A549 (cell line): ENCODE results near the gene DTX4. TPM values are rescaled to one million over a fixed set of nuclear protein-coding genes. Genes with fewer than 3 reads are reported as not detected.

Experiments
- ATAC-seq, 2 experiments: fragments of 200-7000 bp in 1 of 2; fragments of >200 bp in 1 of 2; cut with Nextera tagmentation in 1 of 2; cut with Tn5 transposase in 1 of 2; 3 replicates each; pipeline versions ENCODE4 v1.8.0 to v1.9.1; 2018 to 2020; ENCODE audit warnings: mild to moderate bottlenecking in 1 of 2, moderate library complexity in 1 of 2
- CTCF ChIA-PET: fragments of 300-600 bp; sonication (Branson Sonifier 250); formaldehyde crosslinking; extraction: SDS; loops from one replicate; lab custom pipeline; 2021; ENCODE audit warnings: antibody characterized with exemption, inconsistent platforms; lab: Yijun Ruan, JAX
- POLR2A ChIA-PET: fragments of 350-600 bp; formaldehyde crosslinking; extraction: SDS; loops from one replicate; lab custom pipeline; 2021; ENCODE audit warnings: antibody characterized with exemption, inconsistent platforms; lab: Yijun Ruan, JAX
- DNase-seq, 2 experiments: peaks; one replicate each; pipeline versions ENCODE4 v3.0.0 to v3.0.0-alpha.2; 2011 to 2016; ENCODE audit warnings: low read depth in 1 of 2, low spot score in 1 of 2
- FAIRE-seq: peaks from 2 replicates; lab custom pipeline; 2011; peaks lifted over from hg19 to GRCh38; lab: Jason Lieb, UNC
- H3K27ac ChIP-seq, 2 experiments: fragments of >200 bp; sonication (Bioruptor Twin); formaldehyde crosslinking; 3 replicates each; pipeline ENCODE4 v1.5.1; 2016 to 2017
- H3K4me1 ChIP-seq: fragments of >200 bp; sonication (Bioruptor Twin); formaldehyde crosslinking; 3 replicates; pipeline ENCODE4 v1.6.1; 2016
- H3K4me2 ChIP-seq: fragments of >200 bp; sonication (Bioruptor Twin); formaldehyde crosslinking; 3 replicates; pipeline ENCODE4 v1.6.1; 2016
- H3K4me3 ChIP-seq: fragments of >200 bp; sonication (Bioruptor Twin); formaldehyde crosslinking; 3 replicates; pipeline ENCODE4 v1.5.1; 2016
- H3K9me3 ChIP-seq: fragments of >200 bp; sonication (Bioruptor Twin); formaldehyde crosslinking; 3 replicates; pipeline ENCODE4 v1.6.1; 2016
- BHLHE40 ChIP-seq: IDR thresholded peaks from 2 replicates; pipeline ENCODE4 v1.6.1; 2012; ENCODE audit warnings: low read depth, low read length, inconsistent platforms
- FOSB ChIP-seq: fragments of 250-450 bp; sonication (Bioruptor Pico); IDR thresholded peaks from 2 replicates; pipeline ENCODE4 v1.5.0; 2020; ENCODE audit warnings: mild to moderate bottlenecking, moderate library complexity
- HEYL ChIP-seq: fragments of 250-450 bp; sonication (Bioruptor Pico); IDR thresholded peaks from 2 replicates; pipeline ENCODE4 v1.8.0; 2021; ENCODE audit warnings: mild to moderate bottlenecking, moderate library complexity
- HOXA7 ChIP-seq: fragments of 250-450 bp; sonication (Bioruptor Pico); IDR thresholded peaks from 2 replicates; pipeline ENCODE4 v1.5.0; 2020; ENCODE audit warnings: mild to moderate bottlenecking, moderate library complexity
- HOXB13 ChIP-seq: fragments of 250-450 bp; sonication (Bioruptor Pico); IDR thresholded peaks from 2 replicates; pipeline ENCODE4 v1.5.0; 2020; ENCODE audit warnings: low read depth, mild to moderate bottlenecking, moderate library complexity
- HOXB5 ChIP-seq: fragments of 250-450 bp; sonication (Bioruptor Pico); IDR thresholded peaks from 2 replicates; pipeline ENCODE4 v1.5.0; 2020; ENCODE audit warnings: mild to moderate bottlenecking, moderate library complexity
- JUNB ChIP-seq: fragments of >200 bp; sonication (Bioruptor Twin); formaldehyde crosslinking; IDR thresholded peaks from 2 replicates; pipeline ENCODE4 v1.6.1; 2016
- MAZ ChIP-seq: fragments of 150-350 bp; IDR thresholded peaks from 2 replicates; pipeline ENCODE4 v1.6.1; 2014; ENCODE audit warnings: antibody characterized with exemption, low read depth, low read length, borderline replicate concordance
- MYC ChIP-seq: IDR thresholded peaks from 2 replicates; pipeline ENCODE4 v1.6.1; 2012; ENCODE audit warnings: mild to moderate bottlenecking, inconsistent platforms, low read length, improper control_type of control experiment, borderline replicate concordance
- PHF8 ChIP-seq: fragments of 200-600 bp; sonication (generic); IDR thresholded peaks from 2 replicates; pipeline ENCODE4 v1.6.1; 2016; ENCODE audit warnings: low read depth, mild to moderate bottlenecking, antibody characterized with exemption, moderate library complexity, borderline replicate concordance
- RAD21 ChIP-seq, 2 experiments: fragments of >200 bp in 1 of 2; sonication (Bioruptor Twin) in 1 of 2; formaldehyde crosslinking in 1 of 2; IDR thresholded peaks in 1 of 2; conservative IDR thresholded peaks in 1 of 2; 2 replicates in 1 of 2; 3 replicates in 1 of 2; pipeline ENCODE4 v1.6.1; 2012 to 2018; ENCODE audit warnings: inconsistent platforms in 1 of 2
- RNF2 ChIP-seq: fragments of 200-600 bp; sonication (generic); IDR thresholded peaks from 2 replicates; pipeline ENCODE4 v1.6.1; 2016; ENCODE audit warnings: low read depth, mild to moderate bottlenecking, antibody characterized with exemption, moderate library complexity, borderline replicate concordance
- TFCP2L1 ChIP-seq: fragments of 250-450 bp; sonication (Bioruptor Pico); IDR thresholded peaks from 2 replicates; pipeline ENCODE4 v1.5.0; 2021; ENCODE audit warnings: mild to moderate bottlenecking
- TP53 ChIP-seq: fragments of 250-450 bp; sonication (Bioruptor Pico); IDR thresholded peaks from 2 replicates; pipeline ENCODE4 v1.5.0; 2021; ENCODE audit warnings: mild to moderate bottlenecking, moderate library complexity
- ZNF302 ChIP-seq: fragments of 250-450 bp; sonication (Bioruptor Pico); IDR thresholded peaks from 2 replicates; pipeline ENCODE4 v1.9.0; 2021; ENCODE audit warnings: inconsistent platforms, mild to moderate bottlenecking, moderate library complexity
- WGBS: methylation state at CpG from one replicate; pipeline ENCODE4 v1.1.6; 2017; ENCODE audit errors: missing lambda C conversion rate; 5-methylcytosine and 5-hydroxymethylcytosine counted together
- polyA plus RNA-seq, 4 experiments: library from polyadenylated mRNA; depleted of rRNA in 3 of 4; stranded (reverse); fragments of >200 nt; fragmentation: RNase III in 1 of 4; extraction: RNeasy Plus Mini Kit Qiagen cat#74134 plus additional on column Dnase treatment in 1 of 4; gene quantifications; 2 replicates in 3 of 4; 3 replicates in 1 of 4; pipeline ENCODE4 v1.2.3, GENCODE V29; 2011 to 2017
- TF ChIP-seq, protein P1 (sequence below): IDR thresholded peaks from 2 replicates; pipeline ENCODE4 v1.6.1; 2012
- TF ChIP-seq, protein P2 (sequence below): fragments of 150-350 bp; IDR thresholded peaks from 2 replicates; pipeline ENCODE4 v1.6.1; 2014; ENCODE audit warnings: low read depth, mild to moderate bottlenecking, low read length
- TF ChIP-seq, protein P3 (sequence below): fragments of 250-450 bp; sonication (Bioruptor Pico); IDR thresholded peaks from 2 replicates; pipeline ENCODE4 v1.5.0; 2021; ENCODE audit warnings: mild to moderate bottlenecking, moderate library complexity, borderline replicate concordance

Gene DTX4
- polyA plus RNA-seq, 2 of the 4 experiments (the other 2 are of a cell fraction): 0.97 to 3.1 TPM

DNA sequence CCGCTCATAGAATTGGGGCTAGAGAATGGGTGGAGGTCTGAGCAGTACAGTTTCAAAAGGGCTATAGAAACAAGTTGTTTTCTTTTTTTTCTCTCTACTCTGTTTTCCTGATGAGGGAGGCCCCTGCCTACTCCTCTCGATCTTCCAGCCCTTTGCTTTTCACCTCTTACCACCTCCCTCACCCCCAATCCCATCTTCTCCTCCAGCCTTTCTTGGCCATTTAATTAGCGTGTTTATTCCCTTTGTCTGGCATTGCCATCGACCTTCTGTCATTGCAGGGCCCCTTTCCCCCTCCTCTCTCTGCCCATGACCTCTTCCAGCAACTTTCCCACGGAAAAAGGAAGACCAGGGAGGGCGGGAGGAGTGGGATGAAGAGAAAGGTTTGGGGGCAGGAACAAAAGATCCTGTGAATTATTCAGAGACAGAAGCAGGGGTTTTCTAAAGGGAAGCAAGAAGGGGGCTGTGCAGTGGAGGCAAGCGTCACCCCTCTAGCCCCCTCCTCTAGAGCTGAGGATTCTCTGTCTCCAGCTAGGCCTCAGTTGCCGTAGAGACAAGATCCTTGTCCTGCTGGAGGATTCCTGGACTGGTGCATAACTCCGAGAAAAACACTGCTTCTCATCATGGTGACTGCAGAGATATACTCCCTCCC lies 12.9 kb downstream of the DTX4 start:
- FAIRE-seq: no peak
- TF ChIP-seq HEYL (CRISPR knock-in tag): no peak
- no peak for TF ChIP-seq MAZ
- no peak for TF ChIP-seq FOSB (CRISPR knock-in tag)
- no peak for TF ChIP-seq HOXB13 (CRISPR knock-in tag)
- no peak for TF ChIP-seq PHF8
- no peak for TF ChIP-seq MYC

DNA sequence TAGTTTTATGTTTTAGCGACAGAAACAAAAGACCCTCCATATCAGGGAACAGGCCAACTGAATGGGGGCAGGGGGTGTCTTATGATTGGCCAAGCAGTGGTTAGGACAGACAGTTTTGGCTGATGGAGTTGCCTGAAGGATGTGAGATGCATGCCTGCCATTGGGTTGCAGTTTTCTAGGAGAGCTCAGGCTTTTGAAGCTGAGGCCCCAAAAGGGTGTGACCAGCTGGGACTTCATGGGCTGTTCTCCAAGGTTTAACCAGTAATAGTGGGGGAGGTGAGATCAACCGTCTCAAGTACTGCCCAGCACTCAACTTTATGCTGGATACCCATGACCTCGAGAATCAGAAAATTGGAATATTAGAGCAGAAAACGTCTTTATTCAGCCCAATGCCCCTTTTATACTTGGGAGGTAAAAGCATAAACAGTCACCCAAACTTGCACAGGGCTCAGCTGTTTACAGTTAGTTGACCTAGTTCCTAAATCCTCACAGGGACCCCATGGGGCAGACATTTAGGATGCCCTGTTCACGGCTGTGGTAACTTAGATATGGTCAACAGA lies 13.5 kb downstream of the DTX4 start:
- Histone ChIP-seq H3K9me3 (no peaks in the 10 kb centered on the region), H3K4me2 (no peak overlapping the region), H3K4me3 (no peak overlapping the region), H3K27ac (no peak overlapping the region), H3K4me1 (peaks cover 9% of the 10 kb centered on the region; the same call in 2 of the 3 replicates)
- POLR2A ChIA-PET: no interaction called here
- CTCF ChIA-PET: interaction anchor here (0.6 to 5.5 kb wide), 8 partner anchors 9 to 317 kb away, joined by 3 to 40 read pairs (median 8); partner anchors contain the start of gene DTX4
- DNase-seq (no peak), FAIRE-seq (no peak), ATAC-seq (no peak)
- WGBS: 78% methylated on average over 5 of the region's 5 CpGs
- TF ChIP-seq JUNB: no peak
- TF ChIP-seq TFCP2L1 (CRISPR knock-in tag): no peak
- TF ChIP-seq BHLHE40: no peak
- no peak for TF ChIP-seq MAZ
- TF ChIP-seq ZNF302 (CRISPR knock-in tag): no peak
- TF ChIP-seq TP53 (CRISPR knock-in tag): no peak
- no peak for TF ChIP-seq RNF2
- TF ChIP-seq, protein P1, sequence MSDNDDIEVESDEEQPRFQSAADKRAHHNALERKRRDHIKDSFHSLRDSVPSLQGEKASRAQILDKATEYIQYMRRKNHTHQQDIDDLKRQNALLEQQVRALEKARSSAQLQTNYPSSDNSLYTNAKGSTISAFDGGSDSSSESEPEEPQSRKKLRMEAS: no peak
- TF ChIP-seq, protein P2, sequence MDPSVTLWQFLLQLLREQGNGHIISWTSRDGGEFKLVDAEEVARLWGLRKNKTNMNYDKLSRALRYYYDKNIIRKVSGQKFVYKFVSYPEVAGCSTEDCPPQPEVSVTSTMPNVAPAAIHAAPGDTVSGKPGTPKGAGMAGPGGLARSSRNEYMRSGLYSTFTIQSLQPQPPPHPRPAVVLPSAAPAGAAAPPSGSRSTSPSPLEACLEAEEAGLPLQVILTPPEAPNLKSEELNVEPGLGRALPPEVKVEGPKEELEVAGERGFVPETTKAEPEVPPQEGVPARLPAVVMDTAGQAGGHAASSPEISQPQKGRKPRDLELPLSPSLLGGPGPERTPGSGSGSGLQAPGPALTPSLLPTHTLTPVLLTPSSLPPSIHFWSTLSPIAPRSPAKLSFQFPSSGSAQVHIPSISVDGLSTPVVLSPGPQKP: no peak
- no peak for TF ChIP-seq RAD21 (conservative IDR thresholded peaks at IDR 0.05 in 1 of 2, IDR thresholded peaks at IDR 0.05 in 1 of 2)
- no peak for TF ChIP-seq HOXB5 (CRISPR knock-in tag)
- no peak for TF ChIP-seq PHF8
- TF ChIP-seq, protein P3, sequence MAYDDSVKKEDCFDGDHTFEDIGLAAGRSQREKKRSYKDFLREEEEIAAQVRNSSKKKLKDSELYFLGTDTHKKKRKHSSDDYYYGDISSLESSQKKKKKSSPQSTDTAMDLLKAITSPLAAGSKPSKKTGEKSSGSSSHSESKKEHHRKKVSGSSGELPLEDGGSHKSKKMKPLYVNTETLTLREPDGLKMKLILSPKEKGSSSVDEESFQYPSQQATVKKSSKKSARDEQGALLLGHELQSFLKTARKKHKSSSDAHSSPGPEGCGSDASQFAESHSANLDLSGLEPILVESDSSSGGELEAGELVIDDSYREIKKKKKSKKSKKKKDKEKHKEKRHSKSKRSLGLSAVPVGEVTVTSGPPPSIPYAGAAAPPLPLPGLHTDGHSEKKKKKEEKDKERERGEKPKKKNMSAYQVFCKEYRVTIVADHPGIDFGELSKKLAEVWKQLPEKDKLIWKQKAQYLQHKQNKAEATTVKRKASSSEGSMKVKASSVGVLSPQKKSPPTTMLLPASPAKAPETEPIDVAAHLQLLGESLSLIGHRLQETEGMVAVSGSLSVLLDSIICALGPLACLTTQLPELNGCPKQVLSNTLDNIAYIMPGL (CRISPR knock-in tag): no peak
- TF ChIP-seq HOXA7: no peak

More for the DNA sequence above, 12.9 kb downstream of the DTX4 start:
- POLR2A ChIA-PET: no interaction called here
- DNase-seq (no peak), ATAC-seq (no peak)
- H3K4me2 ChIP-seq: no peak overlapping the region
- 59% methylated on average over 9 of the region's 9 CpGs for WGBS
- H3K9me3 ChIP-seq: no peaks in the 10 kb centered on the region
- no peak overlapping the region for H3K27ac ChIP-seq
- peaks cover 9% of the 10 kb centered on the region; the same call in 2 of the 3 replicates for H3K4me1 ChIP-seq
- CTCF ChIA-PET: interaction anchor here (0.9 to 5.5 kb wide), 4 partner anchors 13 to 40 kb away, joined by 3 to 40 read pairs (median 8); partner anchors contain the start of gene DTX4
- no peak overlapping the region for H3K4me3 ChIP-seq
